ENCODE results near the gene LDAH. TPM values are rescaled to one million over a fixed set of nuclear protein-coding genes. Genes with fewer than 3 reads are reported as not detected.

Gene LDAH
- total RNA-seq, 1 experiment from 2014 or later = 15.2 TPM

- Histone ChIP-seq H3K27me3 (ENCODE audit: insufficient read depth, low read length) (no peaks in the 10 kb centered on the region), H3K79me2 (ENCODE audit: insufficient read depth, low read length) (no peaks in the 10 kb centered on the region), H4K8ac (replicated peaks; ENCODE audit: insufficient read length, low read depth, low read length) (no peak overlapping the region), H3K23ac (ENCODE audit: insufficient read length, low read depth, low read length) (no peak overlapping the region), H3K9ac (ENCODE audit: extremely low read depth, insufficient read length, low read length) (no peak overlapping the region), H3K4ac (ENCODE audit: low read depth, low read length) (no peak overlapping the region), H2AFZ (ENCODE audit: low read length) (no peak overlapping the region), H3K27ac (ENCODE audit: insufficient read length, low read depth, low read length) (no peak overlapping the region), H4K20me1 (ENCODE audit: control insufficient read depth, insufficient read depth, insufficient read length) (no peaks in the 10 kb centered on the region), H2AK5ac (ENCODE audit: insufficient read length, low read length) (no peak overlapping the region), H3K23me2 (ENCODE audit: insufficient read length, low read depth, low read length, poor library complexity, severe bottlenecking) (peaks cover 5% of the 10 kb centered on the region), H3K4me2 (ENCODE audit: insufficient read depth, insufficient read length, low read length) (peak overlapping the region; percentile 37), H3K14ac (ENCODE audit: insufficient read depth, low read length) (no peak overlapping the region), H2BK120ac (ENCODE audit: low read depth, low read length, poor library complexity, severe bottlenecking) (no peak overlapping the region), H2BK20ac (ENCODE audit: low read depth, low read length, poor library complexity, severe bottlenecking) (no peak overlapping the region), H4K5ac (ENCODE audit: insufficient read length, low read depth, low read length) (no peak overlapping the region), H3K79me1 (ENCODE audit: insufficient read depth, low read depth, low read length, poor library complexity, severe bottlenecking) (no peaks in the 10 kb centered on the region), H3K56ac (ENCODE audit: insufficient read length, low read depth, low read length) (no peak overlapping the region), H3T11ph (ENCODE audit: low read length) (no peak overlapping the region), H3K18ac (ENCODE audit: insufficient read length, low read depth, low read length) (no peak overlapping the region), H3K9me3 (ENCODE audit: control insufficient read depth, low read depth, low read length) (no peaks in the 10 kb centered on the region), H2BK12ac (ENCODE audit: insufficient read length, low read depth, low read length) (no peak overlapping the region), H3K4me1 (ENCODE audit: insufficient read depth, low read length) (no peaks in the 10 kb centered on the region; the same call in 1 of the 2 replicates), H4K91ac (ENCODE audit: insufficient read length, low read depth, low read length) (no peak overlapping the region), H2BK5ac (ENCODE audit: insufficient read length, low read length) (no peak overlapping the region), H2BK15ac (ENCODE audit: low read depth, low read length) (no peak overlapping the region)
- no peaks in the 10 kb centered on the region; a peak in 1 of 7 replicates for H3K36me3 Mint-ChIP-seq (ENCODE audit: insufficient read depth in 1 of 3, low read depth in 3 of 3)
- H3K4me3 Mint-ChIP-seq = peak overlapping the region; percentile 76 to 88
- DNase-seq = no peak
- peaks cover 33% of the 10 kb centered on the region for H3K27me3 Mint-ChIP-seq (ENCODE audit: low read depth)
- WGBS (ENCODE audit: extremely low coverage, insufficient read length, low lambda C conversion rate) = no CpG with 5 or more reads among the region's 7 CpGs
- no peak for TF ChIP-seq CTCF (conservative IDR thresholded peaks at IDR 0.05)
- H3K27ac Mint-ChIP-seq = no peak overlapping the region; a peak in 1 of 7 replicates
- H3K9me3 Mint-ChIP-seq = no peaks in the 10 kb centered on the region
- peaks cover 33 to 35% of the 10 kb centered on the region in 2 experiments for H3K4me1 Mint-ChIP-seq
Measured at GRCh38 chr2:20651731-20652099, 171.2 kb downstream of the LDAH start.
